IMR-90 (cell line): ENCODE data around the gene THAP12. TPM values are rescaled to one million over a fixed set of nuclear protein-coding genes. Genes with fewer than 3 reads are reported as not detected.

Experiments
- ATAC-seq: fragments of 200-7000 bp; cut with Tn5 transposase; 2 replicates; pipeline ENCODE4 v1.9.1; 2020; ENCODE audit warnings: low read depth, mild to moderate bottlenecking, moderate library complexity
- BruUV-seq: library from RNA; stranded (reverse); fragments of 400-500 nt; replicated peaks from 2 replicates; lab custom pipeline; 2021; lab: Mats Ljungman, UMichigan
- CTCF ChIA-PET: fragments of 300-600 bp; formaldehyde crosslinking; extraction: SDS; loops from one replicate; lab custom pipeline; 2021; ENCODE audit warnings: antibody characterized with exemption; lab: Yijun Ruan, JAX
- POLR2A ChIA-PET: fragments of 300-600 bp; sonication (Branson Sonifier 250); formaldehyde crosslinking; loops from one replicate; lab custom pipeline; 2022; ENCODE audit warnings: antibody characterized with exemption; ENCODE audit not compliant: unreplicated experiment; lab: Charles Lee
- DNase-seq: peaks from one replicate; pipeline ENCODE4 v3.0.0; 2013
- H2AFZ ChIP-seq: replicated peaks from 2 replicates; pipeline ENCODE3; 2013; ENCODE audit warnings: low read length, mild to moderate bottlenecking; ENCODE audit not compliant: poor library complexity
- H2AK5ac ChIP-seq: 2 replicates; pipeline ENCODE4 v1.6.1; 2013; ENCODE audit warnings: low read depth, low read length, inconsistent platforms
- H2AK9ac ChIP-seq: replicated peaks from 2 replicates; pipeline ENCODE3; 2013; ENCODE audit warnings: mild to moderate bottlenecking, low read depth, low read length, moderate library complexity; ENCODE audit not compliant: poor library complexity
- H2BK120ac ChIP-seq: 2 replicates; pipeline ENCODE4 v1.6.1; 2013; ENCODE audit warnings: low read depth, low read length, inconsistent platforms
- H2BK15ac ChIP-seq: 3 replicates; pipeline ENCODE4 v1.6.1; 2013; ENCODE audit warnings: low read depth, low read length, inconsistent platforms
- H2BK20ac ChIP-seq: 2 replicates; pipeline ENCODE4 v1.6.1; 2013; ENCODE audit warnings: low read depth, mild to moderate bottlenecking, inconsistent platforms, low read length, moderate library complexity
- H2BK5ac ChIP-seq: 2 replicates; pipeline ENCODE4 v1.6.1; 2013; ENCODE audit warnings: mild to moderate bottlenecking, low read depth, low read length, inconsistent platforms; ENCODE audit not compliant: poor library complexity, severe bottlenecking
- H3K14ac ChIP-seq: replicated peaks from 2 replicates; pipeline ENCODE4 v1.6.1; 2013; ENCODE audit warnings: low read depth, low read length, inconsistent platforms
- H3K18ac ChIP-seq: 2 replicates; pipeline ENCODE4 v1.6.1; 2013; ENCODE audit warnings: low read depth, low read length, control low read depth
- H3K23ac ChIP-seq: 2 replicates; pipeline ENCODE4 v1.6.1; 2013; ENCODE audit warnings: low read depth, low read length, inconsistent platforms
- H3K27ac ChIP-seq: 2 replicates; pipeline ENCODE4 v1.5.1; 2013; ENCODE audit warnings: mild to moderate bottlenecking, control low read depth, low read length; ENCODE audit not compliant: insufficient read depth
- H3K27me3 ChIP-seq: 2 replicates; pipeline ENCODE4 v1.6.1; 2013; ENCODE audit warnings: low read length; ENCODE audit not compliant: control insufficient read depth, insufficient read depth
- H3K36me3 ChIP-seq: 2 replicates; pipeline ENCODE4 v1.6.1; 2013; ENCODE audit warnings: low read length, mixed read lengths; ENCODE audit not compliant: control insufficient read depth, insufficient read depth
- H3K4ac ChIP-seq: 2 replicates; pipeline ENCODE4 v1.6.1; 2013; ENCODE audit warnings: low read depth, low read length, inconsistent platforms
- H3K4me1 ChIP-seq: 2 replicates; pipeline ENCODE4 v1.6.1; 2013; ENCODE audit warnings: low read length, mixed read lengths; ENCODE audit not compliant: control insufficient read depth, insufficient read depth
- H3K4me2 ChIP-seq: 2 replicates; pipeline ENCODE4 v1.6.1; 2013; ENCODE audit warnings: low read depth, mild to moderate bottlenecking, control low read depth, low read length, moderate library complexity
- H3K4me3 ChIP-seq: 2 replicates; pipeline ENCODE4 v1.5.1; 2013; ENCODE audit warnings: low read depth, mild to moderate bottlenecking, control low read depth, low read length, moderate library complexity; ENCODE audit not compliant: insufficient read depth
- H3K56ac ChIP-seq: 2 replicates; pipeline ENCODE4 v1.6.1; 2013; ENCODE audit warnings: low read length, inconsistent platforms; ENCODE audit not compliant: insufficient read depth; ENCODE audit errors: extremely low read depth
- H3K79me1 ChIP-seq, 2 experiments: 2 replicates each; pipeline ENCODE4 v1.6.1; 2013; ENCODE audit warnings: low read length in 2 of 2, inconsistent platforms in 1 of 2, low read depth in 1 of 2
- H3K9ac ChIP-seq: 2 replicates; pipeline ENCODE4 v1.6.1; 2013; ENCODE audit warnings: low read depth, low read length, control low read depth
- H3K9me1 ChIP-seq: 2 replicates; pipeline ENCODE4 v1.6.1; 2013; ENCODE audit warnings: low read length, inconsistent platforms; ENCODE audit not compliant: insufficient read depth
- H3K9me3 ChIP-seq: 2 replicates; pipeline ENCODE4 v1.6.1; 2013; ENCODE audit warnings: low read length; ENCODE audit not compliant: control insufficient read depth, insufficient read depth
- H4K20me1 ChIP-seq: 2 replicates; pipeline ENCODE4 v1.6.1; 2013; ENCODE audit warnings: low read length, inconsistent platforms; ENCODE audit not compliant: insufficient read depth
- H4K5ac ChIP-seq: 2 replicates; pipeline ENCODE4 v1.6.1; 2013; ENCODE audit warnings: mild to moderate bottlenecking, low read depth, low read length, control low read depth
- H4K8ac ChIP-seq, 2 experiments: 2 replicates each; pipeline ENCODE4 v1.6.1; 2013; ENCODE audit warnings: low read depth in 2 of 2, low read length in 2 of 2, control low read depth in 1 of 2, inconsistent platforms in 1 of 2
- H4K91ac ChIP-seq: 2 replicates; pipeline ENCODE4 v1.6.1; 2013; ENCODE audit warnings: low read depth, low read length, inconsistent platforms; ENCODE audit not compliant: insufficient read depth
- BHLHE40 ChIP-seq: fragments of 150-350 bp; IDR thresholded peaks from 2 replicates; pipeline ENCODE4 v1.6.1; 2016; ENCODE audit warnings: mild to moderate bottlenecking, low read depth, low read length
- CEBPB ChIP-seq: IDR thresholded peaks from 2 replicates; pipeline ENCODE4 v1.6.1; 2012; ENCODE audit warnings: low read depth, low read length, improper control_type of control experiment
- CHD1 ChIP-seq: IDR thresholded peaks from 2 replicates; pipeline ENCODE4 v1.6.1; 2012; ENCODE audit warnings: low read depth, low read length, improper control_type of control experiment
- CTCF ChIP-seq: conservative IDR thresholded peaks from 2 replicates; pipeline ENCODE4 v1.5.1; 2012; ENCODE audit warnings: mild to moderate bottlenecking, low read depth, low read length, improper control_type of control experiment
- ELK1 ChIP-seq: fragments of 150-350 bp; IDR thresholded peaks from 2 replicates; pipeline ENCODE4 v1.6.1; 2016; ENCODE audit warnings: low read depth, mild to moderate bottlenecking, low read length, moderate library complexity, borderline replicate concordance
- FOS ChIP-seq: fragments of 150-350 bp; IDR thresholded peaks from 2 replicates; pipeline ENCODE4 v1.6.1; 2016; ENCODE audit warnings: low read depth, low read length
- MAFK ChIP-seq: IDR thresholded peaks from 2 replicates; pipeline ENCODE4 v1.6.1; 2012; ENCODE audit warnings: low read depth, low read length, improper control_type of control experiment
- MAZ ChIP-seq: IDR thresholded peaks from 2 replicates; pipeline ENCODE4 v1.6.1; 2012; ENCODE audit warnings: low read depth, mild to moderate bottlenecking, low read length, improper control_type of control experiment, moderate library complexity, borderline replicate concordance
- MXI1 ChIP-seq: IDR thresholded peaks from 2 replicates; pipeline ENCODE4 v1.6.1; 2012; ENCODE audit warnings: low read depth, mild to moderate bottlenecking, low read length, moderate library complexity, borderline replicate concordance
- NFE2L2 ChIP-seq: fragments of 150-350 bp; IDR thresholded peaks from 2 replicates; pipeline ENCODE4 v1.6.1; 2016; ENCODE audit warnings: low read depth, mild to moderate bottlenecking, low read length
- POLR2A ChIP-seq: IDR thresholded peaks from 2 replicates; pipeline ENCODE4 v1.6.1; 2012; ENCODE audit warnings: mild to moderate bottlenecking, low read depth, low read length
- RAD21 ChIP-seq: IDR thresholded peaks from 2 replicates; pipeline ENCODE4 v1.6.1; 2012; ENCODE audit warnings: low read length, improper control_type of control experiment
- RCOR1 ChIP-seq: IDR thresholded peaks from 2 replicates; pipeline ENCODE4 v1.6.1; 2012; ENCODE audit warnings: mild to moderate bottlenecking, low read length, improper control_type of control experiment; ENCODE audit not compliant: insufficient replicate concordance
- RFX5 ChIP-seq: IDR thresholded peaks from 2 replicates; pipeline ENCODE4 v1.8.0; 2012; ENCODE audit warnings: low read depth, mild to moderate bottlenecking, low read length, moderate library complexity
- SMC3 ChIP-seq: fragments of 150-350 bp; IDR thresholded peaks from 2 replicates; pipeline ENCODE4 v1.6.1; 2016; ENCODE audit warnings: low read depth, mild to moderate bottlenecking, antibody characterized with exemption, low read length, moderate library complexity
- USF2 ChIP-seq: fragments of 150-350 bp; IDR thresholded peaks from 2 replicates; pipeline ENCODE4 v1.6.1; 2017; ENCODE audit warnings: mild to moderate bottlenecking, antibody characterized with exemption, low read length, low read depth
- WGBS, 2 experiments: methylation state at CpG; one replicate each; pipeline versions ENCODE4 v1.1.5 to v1.1.7; 2013; ENCODE audit warnings: missing lambda C conversion rate in 2 of 2; ENCODE audit not compliant: insufficient read length in 1 of 2; ENCODE audit errors: extremely low coverage in 2 of 2; 5-methylcytosine and 5-hydroxymethylcytosine counted together
- dilution Hi-C: fragments of 300-500 bp; cut with HindIII; formaldehyde crosslinking; loops from one replicate; pipeline ENCODE4 v1.14.3; 2018; ENCODE audit warnings: low sequenced_read_pairs; ENCODE audit not compliant: unreplicated experiment
- in situ Hi-C: fragments of 300-500 bp; cut with MboI; formaldehyde crosslinking; loops from 3 replicates; pipeline ENCODE4 v1.14.3; 2019; ENCODE audit warnings: low sequenced_read_pairs, inconsistent platforms, mixed read lengths
- intact Hi-C: fragments of 100-400 bp; cut with micrococcal nuclease; formaldehyde crosslinking; loops from 2 replicates; pipeline ENCODE4 v1.10.0; 2022
- polyA plus RNA-seq, 3 experiments: library from polyadenylated mRNA; depleted of rRNA; stranded (reverse); fragments of >200 nt; gene quantifications; 2 replicates each; pipeline ENCODE4 v1.2.3, GENCODE V29; 2012; ENCODE audit warnings: low replicate concordance in 1 of 3
- total RNA-seq: library from RNA; depleted of rRNA; stranded (reverse); fragments of >200 nt; gene quantifications from 2 replicates; pipeline ENCODE4 v1.2.3, GENCODE V29; 2012

The THAP12 gene
- total and polyA plus RNA-seq, 2 of the 4 experiments (the other 2 are of a cell fraction) = 25.1 to 27.3 TPM

- no peak overlapping the region for H2BK5ac ChIP-seq
- TF ChIP-seq RFX5 (no peak), FOS (no peak), MAZ (no peak), CHD1 (no peak), SMC3 (no peak), USF2 (no peak), MAFK (no peak), RAD21 (no peak), CTCF (no peak), MXI1 (no peak), ELK1 (no peak), CEBPB (no peak), POLR2A (no peak), RCOR1 (no peak), NFE2L2 (no peak), BHLHE40 (no peak)
- H3K27ac ChIP-seq = no peak overlapping the region
- no peak overlapping the region for H4K91ac ChIP-seq
- H3K36me3 ChIP-seq = no peaks in the 10 kb centered on the region
- WGBS, 2 experiments = no CpG with 5 or more reads among the region's 9 CpGs
- no peaks in the 10 kb centered on the region for H4K20me1 ChIP-seq
- H3K14ac ChIP-seq = no peak overlapping the region
- H4K5ac ChIP-seq = no peak overlapping the region
- H3K9me1 ChIP-seq = no peaks in the 10 kb centered on the region
- in situ Hi-C loops = no loop called here
- H2AK9ac ChIP-seq = no peak overlapping the region
- no peak overlapping the region for H2AK5ac ChIP-seq
- no peaks in the 10 kb centered on the region for H3K4me1 ChIP-seq
- no peak for ATAC-seq
- no peak overlapping the region for H2BK120ac ChIP-seq
- DNase-seq = no peak
- no peak overlapping the region for H3K56ac ChIP-seq
- no peak overlapping the region for H2BK20ac ChIP-seq
- no peak overlapping the region for H2AFZ ChIP-seq
- CTCF ChIA-PET = no interaction called here
- H3K23ac ChIP-seq = no peak overlapping the region
- no TSS peak for BruUV-seq
- no peak overlapping the region for H3K18ac ChIP-seq
- H3K4me3 ChIP-seq = no peak overlapping the region
- H3K27me3 ChIP-seq = peaks cover 59% of the 10 kb centered on the region
- no peak overlapping the region for H3K9ac ChIP-seq
- no peak overlapping the region for H2BK15ac ChIP-seq
- POLR2A ChIA-PET = no interaction called here
- H3K9me3 ChIP-seq = no peaks in the 10 kb centered on the region
- intact Hi-C loops = no loop called here
- no peaks in the 10 kb centered on the region for H3K79me1 ChIP-seq
- H3K4me2 ChIP-seq = no peak overlapping the region
- no peak overlapping the region for H4K8ac ChIP-seq
- dilution Hi-C loops = no loop called here
- no peak overlapping the region for H3K4ac ChIP-seq
Observed at GRCh38 chr11:76307396-76307795, 73.5 kb downstream of the THAP12 start.
